ENCODE measurements around the gene EIF5.

Gene EIF5

GRCh38 chr14:103311171-103311997 is 22.7 kb upstream of the EIF5 start:
- no peak for DNase-seq

GRCh38 chr14:103312006-103312635 is 21.9 kb upstream of the EIF5 start:
- DNase-seq, result no peak

- no peak for DNase-seq
Measured at GRCh38 chr14:103313704-103314103, 20.3 kb upstream of the EIF5 start.

- no peak for DNase-seq
Measured at GRCh38 chr14:103314496-103315277, 19.4 kb upstream of the EIF5 start.

- no peak for DNase-seq
Measured at GRCh38 chr14:103315351-103315911, 18.6 kb upstream of the EIF5 start.

GRCh38 chr14:103315941-103316340 is 18.1 kb upstream of the EIF5 start:
- DNase-seq, result no peak

GRCh38 chr14:103316721-103317121 is 17.3 kb upstream of the EIF5 start:
- DNase-seq, result no peak

GRCh38 chr14:103317251-103317650 is 16.8 kb upstream of the EIF5 start:
- DNase-seq, result no peak

- DNase-seq, result no peak
Measured at GRCh38 chr14:103317976-103318580, 16.0 kb upstream of the EIF5 start.

GRCh38 chr14:103318750-103319419 is 15.2 kb upstream of the EIF5 start:
- no peak for DNase-seq

GRCh38 chr14:103319422-103319821 is 14.6 kb upstream of the EIF5 start:
- DNase-seq, result no peak

- no peak for DNase-seq
Measured at GRCh38 chr14:103326078-103326477, 8.0 kb upstream of the EIF5 start.

GRCh38 chr14:103328941-103329340 is 5.1 kb upstream of the EIF5 start:
- DNase-seq, result no peak

GRCh38 chr14:103329401-103330347 is 4.4 kb upstream of the EIF5 start:
- peak; percentile 73 for DNase-seq

GRCh38 chr14:103330536-103330935 is 3.5 kb upstream of the EIF5 start:
- no peak for DNase-seq

GRCh38 chr14:103332143-103332919 is 1.7 kb upstream of the EIF5 start:
- DNase-seq, result no peak

- peak; percentile 70 for DNase-seq
Measured at GRCh38 chr14:103334644-103335622, 896 bp downstream of the EIF5 start.

GRCh38 chr14:103336191-103336590 is 2.2 kb downstream of the EIF5 start:
- no peak for DNase-seq

GRCh38 chr14:103337794-103338193 is 3.8 kb downstream of the EIF5 start:
- no peak for DNase-seq

All from NCI-H226 (cell line).